Body of pancreas (tissue), 4 donors: Measurements from ENCODE around the gene MMRN1. TPM values are rescaled to one million over a fixed set of nuclear protein-coding genes. Genes with fewer than 3 reads are reported as not detected.

Experiments used
- ATAC-seq: fragments of 150-250 bp; one replicate; pipeline ENCODE4 v1.9.1; 2016
- DNase-seq, 4 donors: peaks; one replicate each; pipeline ENCODE4 v3.0.0-alpha.2; 2019
- H3K27ac ChIP-seq, 4 donors: fragments of 200-600 bp; sonication (generic); 1 replicate in 3 of 4; 2 replicates in 1 of 4; pipeline versions ENCODE4 v1.5.1 to v1.6.1; 2016 to 2019; ENCODE audit warnings: mild to moderate bottlenecking in 1 of 4, mixed read lengths in 1 of 4, moderate library complexity in 1 of 4
- H3K27me3 ChIP-seq, 2 donors: fragments of 200-600 bp; sonication (generic); one replicate each; pipeline ENCODE4 v1.6.0; 2016; ENCODE audit warnings: mild to moderate bottlenecking in 1 of 2
- H3K36me3 ChIP-seq, 2 donors: fragments of 200-600 bp; sonication (generic); replicated peaks in 1 of 2; 2 replicates each; pipeline ENCODE4 v1.5.1; 2016; ENCODE audit warnings: low read depth in 2 of 2; ENCODE audit not compliant: insufficient read depth in 1 of 2
- H3K4me1 ChIP-seq: fragments of 200-600 bp; sonication (generic); one replicate; pipeline ENCODE4 v1.6.0; 2016
- H3K4me3 ChIP-seq, 2 donors: fragments of 200-600 bp; sonication (generic); 1 replicate in 1 of 2; 2 replicates in 1 of 2; pipeline ENCODE4 v1.5.1; 2016 to 2019
- H3K9me3 ChIP-seq, 3 donors: fragments of 200-600 bp; sonication (generic); 1 replicate in 2 of 3; 2 replicates in 1 of 3; pipeline ENCODE4 v1.5.1; 2016
- POLR2A ChIP-seq, 3 donors: fragments of 450-650 bp; IDR thresholded peaks; one replicate each; pipeline ENCODE4 v1.6.1; 2016; ENCODE audit warnings: antibody characterized with exemption in 3 of 3, mild to moderate bottlenecking in 2 of 3
- WGBS, 2 donors: methylation state at CpG; one replicate each; pipeline ENCODE4 v1.1.5; 2017; 5-methylcytosine and 5-hydroxymethylcytosine counted together
- intact Hi-C: fragments of 100-400 bp; cut with DNase I; formaldehyde crosslinking; loops from one replicate; pipeline ENCODE4 v1.15.1; 2023
- total RNA-seq, 2 donors: library from RNA; depleted of rRNA; stranded (reverse); fragments of >200 nt; gene quantifications; one replicate each; pipeline ENCODE4 v1.1.0, GENCODE V29; 2016
- TF ChIP-seq, protein P1 (sequence below), 7 experiments: fragments of 450-650 bp in 4 of 7; fragments of 200-600 bp in 3 of 7; sonication (generic) in 3 of 7; IDR thresholded peaks; one replicate each; pipeline ENCODE4 v1.5.1; 2016 to 2019; ENCODE audit warnings: antibody characterized with exemption in 7 of 7

Gene MMRN1
- total RNA-seq, 2 donors from 2014 or later, result 8.2 to 33.5 TPM

DNA sequence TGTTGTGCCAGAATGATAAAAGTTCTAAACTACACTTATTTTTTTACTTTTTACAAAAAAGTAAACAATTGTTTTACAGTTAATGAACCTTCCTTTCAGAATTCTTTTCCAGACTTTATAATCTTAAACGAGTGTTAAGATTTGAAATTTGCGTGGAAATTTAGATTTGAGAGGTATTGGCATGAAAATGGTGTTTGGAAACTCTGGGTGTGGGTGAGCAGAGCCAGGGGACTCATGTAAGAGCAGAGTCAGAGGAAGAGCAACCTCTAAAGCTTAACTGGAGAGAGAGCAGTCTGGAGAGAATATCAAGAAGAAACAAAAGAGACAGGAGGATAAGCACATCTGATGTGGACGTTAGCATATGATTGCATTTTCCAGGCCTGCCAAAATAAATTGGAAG, 48.2 kb downstream of the MMRN1 start:
- 53 to 63% methylated on average over 3 of the region's 3 CpGs for WGBS, 2 donors
- intact Hi-C loops, result no loop called here
- TF ChIP-seq POLR2A (IDR thresholded peaks at IDR 0.05), result no peak
- TF ChIP-seq, protein P1, sequence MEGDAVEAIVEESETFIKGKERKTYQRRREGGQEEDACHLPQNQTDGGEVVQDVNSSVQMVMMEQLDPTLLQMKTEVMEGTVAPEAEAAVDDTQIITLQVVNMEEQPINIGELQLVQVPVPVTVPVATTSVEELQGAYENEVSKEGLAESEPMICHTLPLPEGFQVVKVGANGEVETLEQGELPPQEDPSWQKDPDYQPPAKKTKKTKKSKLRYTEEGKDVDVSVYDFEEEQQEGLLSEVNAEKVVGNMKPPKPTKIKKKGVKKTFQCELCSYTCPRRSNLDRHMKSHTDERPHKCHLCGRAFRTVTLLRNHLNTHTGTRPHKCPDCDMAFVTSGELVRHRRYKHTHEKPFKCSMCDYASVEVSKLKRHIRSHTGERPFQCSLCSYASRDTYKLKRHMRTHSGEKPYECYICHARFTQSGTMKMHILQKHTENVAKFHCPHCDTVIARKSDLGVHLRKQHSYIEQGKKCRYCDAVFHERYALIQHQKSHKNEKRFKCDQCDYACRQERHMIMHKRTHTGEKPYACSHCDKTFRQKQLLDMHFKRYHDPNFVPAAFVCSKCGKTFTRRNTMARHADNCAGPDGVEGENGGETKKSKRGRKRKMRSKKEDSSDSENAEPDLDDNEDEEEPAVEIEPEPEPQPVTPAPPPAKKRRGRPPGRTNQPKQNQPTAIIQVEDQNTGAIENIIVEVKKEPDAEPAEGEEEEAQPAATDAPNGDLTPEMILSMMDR (IDR thresholded peaks at IDR 0.05), result no peak
- H3K27me3 ChIP-seq, result no peaks in the 10 kb centered on the region
- DNase-seq (no peak), ATAC-seq (no peak)
- H3K9me3 ChIP-seq, result no peaks in the 10 kb centered on the region
- H3K27ac ChIP-seq, result no peak overlapping the region
- no peaks in the 10 kb centered on the region for H3K36me3 ChIP-seq
- no peak overlapping the region for H3K4me3 ChIP-seq
- no peaks in the 10 kb centered on the region for H3K4me1 ChIP-seq

DNA sequence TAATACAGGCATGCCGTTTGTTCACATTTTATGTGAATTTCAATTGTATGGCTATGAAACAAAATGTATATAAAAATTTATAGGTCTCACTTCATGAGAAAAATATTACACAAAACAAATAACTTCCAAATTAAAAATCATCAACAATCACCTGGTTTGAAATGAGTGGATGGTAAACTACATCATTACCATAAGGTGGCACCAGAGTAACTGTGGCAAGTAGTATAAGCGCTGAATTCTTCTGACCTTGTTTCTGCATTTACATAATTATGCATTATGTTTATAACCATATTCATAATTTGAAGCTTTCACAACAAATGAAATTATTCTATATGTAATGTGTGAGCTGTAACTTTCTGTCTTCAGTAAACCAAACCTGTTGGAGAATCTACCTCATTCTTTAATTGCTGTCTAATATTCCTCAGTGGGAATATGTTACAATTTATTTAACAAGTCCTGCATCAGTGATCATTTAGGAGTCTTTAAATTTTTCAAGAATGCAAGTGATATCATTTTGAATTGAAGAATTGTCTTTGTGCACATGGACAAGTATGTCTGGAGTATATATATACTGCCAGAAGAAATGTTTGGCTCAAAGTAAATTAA, 55.2 kb downstream of the MMRN1 start:
- Histone ChIP-seq H3K9me3 (no peaks in the 10 kb centered on the region), H3K27ac (no peak overlapping the region), H3K36me3 (no peaks in the 10 kb centered on the region), H3K4me1 (no peaks in the 10 kb centered on the region), H3K4me3 (no peak overlapping the region), H3K27me3 (no peaks in the 10 kb centered on the region)
- DNase-seq, result no peak
- intact Hi-C loops, result no loop called here
- WGBS, 2 donors, result 57 to 60% methylated on average over 2 of the region's 2 CpGs
- TF ChIP-seq POLR2A (IDR thresholded peaks at IDR 0.05), result no peak
- TF ChIP-seq, protein P1 (IDR thresholded peaks at IDR 0.05), result peak in 6 of 7 experiments; percentile 15 to 38 (median 33)
- no peak for ATAC-seq

DNA sequence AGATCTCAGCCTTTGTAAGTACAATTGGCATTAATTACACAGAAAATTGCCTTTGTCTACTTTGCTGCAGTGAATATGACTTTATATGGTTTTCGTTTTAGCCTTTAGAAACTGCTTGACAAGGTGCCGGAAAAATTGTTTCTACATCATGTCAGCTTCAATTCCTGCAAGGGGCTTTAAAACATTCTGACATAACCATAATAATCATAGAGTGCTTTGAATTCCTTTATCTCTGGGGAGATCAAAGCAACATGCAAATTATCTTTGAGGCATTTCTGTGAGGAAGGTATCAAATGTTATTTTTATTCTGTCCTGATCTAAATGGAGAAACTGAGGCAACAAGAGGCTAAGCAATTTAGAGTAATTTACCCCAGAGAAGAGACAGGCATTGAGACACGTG, 57.8 kb downstream of the MMRN1 start:
- DNase-seq, result no peak
- H3K36me3 ChIP-seq, result no peaks in the 10 kb centered on the region
- H3K4me3 ChIP-seq, result no peak overlapping the region
- no peaks in the 10 kb centered on the region for H3K4me1 ChIP-seq
- H3K27me3 ChIP-seq, result no peaks in the 10 kb centered on the region
- no peaks in the 10 kb centered on the region for H3K9me3 ChIP-seq
- no peak overlapping the region for H3K27ac ChIP-seq
- TF ChIP-seq, protein P1 (IDR thresholded peaks at IDR 0.05), result no peak
- TF ChIP-seq POLR2A (IDR thresholded peaks at IDR 0.05), result no peak
- WGBS, 2 donors, result 64 to 65% methylated on average over 3 of the region's 3 CpGs
- intact Hi-C loops, result no loop called here
- ATAC-seq, result no peak

DNA sequence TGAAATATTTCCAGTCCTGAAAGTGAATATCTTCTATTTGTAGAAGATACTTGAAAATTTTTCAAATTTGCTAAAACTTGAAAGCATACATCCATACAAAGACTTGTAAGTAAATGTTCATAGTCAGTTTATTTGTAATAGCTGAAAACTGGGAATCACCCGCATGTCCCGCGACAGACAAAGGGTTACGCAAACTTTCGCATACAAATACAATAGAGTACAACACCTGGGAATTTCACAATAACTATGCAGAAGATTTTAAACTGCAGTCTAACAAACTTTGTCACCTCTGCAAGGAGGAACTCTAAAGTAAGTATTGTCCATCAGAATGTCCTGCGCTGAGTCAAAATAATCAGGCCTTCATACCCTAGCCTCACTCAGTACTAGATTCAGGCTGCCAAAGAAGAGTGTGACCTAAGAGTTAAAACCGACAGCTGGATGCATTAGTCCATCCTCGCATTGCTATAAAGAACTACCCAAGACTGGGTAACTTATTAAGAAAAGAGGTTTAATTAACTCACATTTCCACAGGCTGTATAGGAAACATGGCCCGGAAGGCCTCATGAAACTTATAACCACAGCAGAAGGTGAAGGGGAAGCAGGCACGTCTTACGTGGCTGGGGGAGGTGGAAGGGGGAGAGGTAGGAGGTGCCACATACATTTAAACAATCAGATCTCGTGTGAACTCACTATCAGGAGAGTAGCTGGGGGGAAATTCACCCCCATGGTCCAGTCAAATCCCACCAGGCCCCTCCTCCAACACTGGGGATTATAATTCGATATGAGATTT, 60.4 kb downstream of the MMRN1 start:
- ATAC-seq, result no peak
- no peak overlapping the region for H3K27ac ChIP-seq
- TF ChIP-seq, protein P1 (IDR thresholded peaks at IDR 0.05), result no peak
- no peak for TF ChIP-seq POLR2A (IDR thresholded peaks at IDR 0.05)

More for the DNA sequence above, 60.4 kb downstream of the MMRN1 start:
- Histone ChIP-seq H3K27me3 (no peaks in the 10 kb centered on the region), H3K4me1 (no peaks in the 10 kb centered on the region), H3K4me3 (no peak overlapping the region), H3K36me3 (no peaks in the 10 kb centered on the region), H3K9me3 (no peaks in the 10 kb centered on the region)
- 86% methylated on average over 13 of the region's 13 CpGs for WGBS, 2 donors
- no peak for DNase-seq
- intact Hi-C loops, result no loop called here
